Panc1 (cell line): ENCODE results near the gene CCDC57. TPM values are rescaled to one million over a fixed set of nuclear protein-coding genes. Genes with fewer than 3 reads are reported as not detected.
A peak's percentile ranks its signal among the peaks of the same experiment; 100 is the strongest.

Source experiments
- ATAC-seq: fragments of 200-7000 bp; cut with Tn5 transposase; 2 replicates; pipeline ENCODE4 v1.9.1; 2020; ENCODE audit warnings: mild to moderate bottlenecking, moderate library complexity
- BruUV-seq: library from RNA; stranded (reverse); fragments of 400-500 nt; replicated peaks from 2 replicates; lab custom pipeline; 2021; lab: Mats Ljungman, UMichigan
- CTCF ChIA-PET: fragments of 300-600 bp; sonication (Branson Sonifier 250); formaldehyde crosslinking; loops from one replicate; lab custom pipeline; 2022; ENCODE audit warnings: antibody characterized with exemption; lab: Charles Lee
- POLR2A ChIA-PET: fragments of 300-600 bp; sonication (Branson Sonifier 250); formaldehyde crosslinking; loops from one replicate; lab custom pipeline; 2022; ENCODE audit warnings: antibody characterized with exemption; lab: Charles Lee
- DNase-seq: peaks from one replicate; pipeline ENCODE4 v3.0.0-alpha.2; 2010; ENCODE audit warnings: low read depth, low spot score
- H3K27ac ChIP-seq: 2 replicates; pipeline ENCODE4 v1.5.1; 2011; ENCODE audit warnings: mild to moderate bottlenecking, low read length, inconsistent platforms
- H3K27me3 ChIP-seq: fragments of 200-500 bp; sonication (Bioruptor generic); 2 replicates; pipeline ENCODE4 v1.6.0; 2014; ENCODE audit warnings: low read length, inconsistent platforms; ENCODE audit not compliant: control insufficient read depth, insufficient read depth
- H3K36me3 ChIP-seq: fragments of 200-500 bp; sonication (Bioruptor generic); 2 replicates; pipeline ENCODE4 v1.5.1; 2014; ENCODE audit warnings: inconsistent platforms, mild to moderate bottlenecking, low read length, moderate library complexity; ENCODE audit not compliant: control insufficient read depth, insufficient read depth
- H3K4me1 ChIP-seq: 2 replicates; pipeline ENCODE4 v1.5.1; 2011; ENCODE audit warnings: inconsistent platforms, mild to moderate bottlenecking, low read length, moderate library complexity; ENCODE audit not compliant: control insufficient read depth, insufficient read depth
- H3K4me3 ChIP-seq, 2 experiments: 2 replicates each; pipeline ENCODE4 v1.5.1; 2011 to 2012; ENCODE audit warnings: low read depth in 2 of 2, low read length in 2 of 2, mild to moderate bottlenecking in 2 of 2, inconsistent platforms in 1 of 2, moderate library complexity in 1 of 2
- H3K9me3 ChIP-seq: fragments of 200-500 bp; sonication (Bioruptor generic); 2 replicates; pipeline ENCODE4 v1.5.1; 2014; ENCODE audit warnings: low read depth, mild to moderate bottlenecking, inconsistent platforms, low read length, moderate library complexity; ENCODE audit not compliant: control insufficient read depth, insufficient read depth
- POLR2AphosphoS5 ChIP-seq: IDR thresholded peaks from 2 replicates; pipeline ENCODE4 v1.6.1; 2012; ENCODE audit warnings: mild to moderate bottlenecking, low read depth, low read length, moderate library complexity
- REST ChIP-seq, 2 experiments: IDR thresholded peaks; 2 replicates each; pipeline ENCODE4 v1.6.1; 2011 to 2012; ENCODE audit warnings: low read depth in 2 of 2, control low read depth in 1 of 2, low read length in 1 of 2, mild to moderate bottlenecking in 1 of 2, moderate library complexity in 1 of 2; ENCODE audit not compliant: insufficient read depth in 1 of 2
- SIN3A ChIP-seq: IDR thresholded peaks from 2 replicates; pipeline ENCODE4 v1.6.1; 2012; ENCODE audit warnings: low read depth, mild to moderate bottlenecking, low read length, moderate library complexity, borderline replicate concordance; ENCODE audit not compliant: insufficient read depth
- TCF7L2 ChIP-seq: IDR thresholded peaks from 2 replicates; pipeline ENCODE4 v1.6.1; 2011; ENCODE audit warnings: mild to moderate bottlenecking, low read depth, low read length, inconsistent platforms
- in situ Hi-C: cut with HindIII; loops from 2 replicates; pipeline ENCODE4 v1.10.0; 2016; ENCODE audit warnings: low sequenced_read_pairs, low pct_unique_long_range_greater_than_20kb
- intact Hi-C: fragments of 100-400 bp; cut with micrococcal nuclease; formaldehyde crosslinking; loops from one replicate; pipeline ENCODE4 v1.10.0; 2022; ENCODE audit not compliant: unreplicated experiment
- total RNA-seq: library from RNA; stranded (reverse); gene quantifications from one replicate; pipeline ENCODE4 v1.2.1, GENCODE V29; 2021; ENCODE audit not compliant: unreplicated experiment
- TF ChIP-seq, protein P1 (sequence below): fragments of 450-650 bp; IDR thresholded peaks from 2 replicates; pipeline ENCODE4 v1.5.1; 2017; ENCODE audit warnings: mild to moderate bottlenecking

CCDC57 gene
- total RNA-seq, 1 experiment from 2014 or later, result 63.6 TPM

- intact Hi-C loops, result no loop called here
- DNase-seq, result no peak
- Histone ChIP-seq H3K9me3 (no peaks in the 10 kb centered on the region), H3K4me3 (no peak overlapping the region), H3K27me3 (no peaks in the 10 kb centered on the region), H3K36me3 (peaks cover 4% of the 10 kb centered on the region), H3K27ac (no peak overlapping the region), H3K4me1 (peaks cover 25% of the 10 kb centered on the region)
- in situ Hi-C loops, result no loop called here
- TF ChIP-seq TCF7L2, result no peak
- TF ChIP-seq SIN3A, result no peak
- TF ChIP-seq POLR2AphosphoS5, result no peak; the same call in 1 of the 2 replicates
- TF ChIP-seq, protein P1, sequence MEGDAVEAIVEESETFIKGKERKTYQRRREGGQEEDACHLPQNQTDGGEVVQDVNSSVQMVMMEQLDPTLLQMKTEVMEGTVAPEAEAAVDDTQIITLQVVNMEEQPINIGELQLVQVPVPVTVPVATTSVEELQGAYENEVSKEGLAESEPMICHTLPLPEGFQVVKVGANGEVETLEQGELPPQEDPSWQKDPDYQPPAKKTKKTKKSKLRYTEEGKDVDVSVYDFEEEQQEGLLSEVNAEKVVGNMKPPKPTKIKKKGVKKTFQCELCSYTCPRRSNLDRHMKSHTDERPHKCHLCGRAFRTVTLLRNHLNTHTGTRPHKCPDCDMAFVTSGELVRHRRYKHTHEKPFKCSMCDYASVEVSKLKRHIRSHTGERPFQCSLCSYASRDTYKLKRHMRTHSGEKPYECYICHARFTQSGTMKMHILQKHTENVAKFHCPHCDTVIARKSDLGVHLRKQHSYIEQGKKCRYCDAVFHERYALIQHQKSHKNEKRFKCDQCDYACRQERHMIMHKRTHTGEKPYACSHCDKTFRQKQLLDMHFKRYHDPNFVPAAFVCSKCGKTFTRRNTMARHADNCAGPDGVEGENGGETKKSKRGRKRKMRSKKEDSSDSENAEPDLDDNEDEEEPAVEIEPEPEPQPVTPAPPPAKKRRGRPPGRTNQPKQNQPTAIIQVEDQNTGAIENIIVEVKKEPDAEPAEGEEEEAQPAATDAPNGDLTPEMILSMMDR, result no peak
- TF ChIP-seq REST (IDR thresholded peaks at IDR 0.05; ENCODE audit: insufficient read depth in 1 of 2, low read depth in 2 of 2, low read length in 1 of 2), result no peak
- ChIA-PET POLR2A (no interaction called here), CTCF (no interaction called here)
- ATAC-seq, result no peak
- BruUV-seq, result no TSS peak
Observed at GRCh38 chr17:82080048-82080788, 132.4 kb downstream of the CCDC57 start.

GRCh38 chr17:82079001-82079677 lies 133.5 kb downstream of the CCDC57 start:
- CTCF ChIA-PET, result interaction anchor here (0.6 kb wide), 1 partner anchor 149 kb away, joined by 5 read pairs; no protein-coding TSS in a partner anchor
- H3K9me3 ChIP-seq, result no peaks in the 10 kb centered on the region
- POLR2A ChIA-PET, result no interaction called here
- in situ Hi-C loops, result no loop called here
- TF ChIP-seq TCF7L2 (no peak), POLR2AphosphoS5 (peak; percentile 28; the same call in 1 of the 2 replicates), REST (IDR thresholded peaks at IDR 0.05; ENCODE audit: insufficient read depth in 1 of 2, low read depth in 2 of 2, low read length in 1 of 2) (no peak), SIN3A (no peak)
- TF ChIP-seq, protein P1, result no peak
- H3K36me3 ChIP-seq, result peaks cover 3% of the 10 kb centered on the region
- ATAC-seq, result no peak
- peaks cover 25% of the 10 kb centered on the region for H3K4me1 ChIP-seq
- no TSS peak for BruUV-seq
- no peak for DNase-seq
- H3K27ac ChIP-seq, result no peak overlapping the region
- no peak overlapping the region for H3K4me3 ChIP-seq
- no peaks in the 10 kb centered on the region for H3K27me3 ChIP-seq
- intact Hi-C loops, result no loop called here
